Neural cell (in vitro differentiated cells): ENCODE measurements around the gene MPLKIP. TPM values are rescaled to one million over a fixed set of nuclear protein-coding genes. Genes with fewer than 3 reads are reported as not detected.
"Not testable (repeated sequence)": the region's sequence is repeated elsewhere in the genome, so short reads cannot be mapped to it uniquely, and the experiment has no call there.

Experiments used
- H2AFZ ChIP-seq: fragments of 200-600, 300-800 bp; sonication (generic), shearing (Covaris generic); 2 replicates; pipeline ENCODE4 v1.6.0; 2014; ENCODE audit warnings: low read depth, mild to moderate bottlenecking, antibody characterized with exemption, low read length, moderate library complexity
- H3F3A ChIP-seq: fragments of 200-600 bp; shearing (Covaris generic); 2 replicates; pipeline ENCODE4 v1.6.1; 2016; ENCODE audit warnings: mild to moderate bottlenecking, moderate library complexity, mixed read lengths, antibody characterized with exemption, low read length; ENCODE audit not compliant: insufficient read depth, poor library complexity, severe bottlenecking
- H3K27ac ChIP-seq: fragments of 200-600, 300-800 bp; sonication (generic), shearing (Covaris generic); 2 replicates; pipeline ENCODE4 v1.5.1; 2014; ENCODE audit warnings: mild to moderate bottlenecking, low read length, moderate library complexity
- H3K27me3 ChIP-seq: fragments of 300-800, 200-600 bp; sonication (generic), shearing (Covaris generic); 2 replicates; pipeline ENCODE4 v1.6.0; 2014; ENCODE audit warnings: mild to moderate bottlenecking, low read depth, low read length, moderate library complexity; ENCODE audit not compliant: insufficient read depth
- H3K36me3 ChIP-seq: fragments of 300-800, 200-600 bp; sonication (generic), shearing (Covaris generic); 2 replicates; pipeline ENCODE4 v1.5.1; 2014; ENCODE audit warnings: mild to moderate bottlenecking, antibody characterized with exemption, low read length, moderate library complexity; ENCODE audit not compliant: insufficient read depth
- H3K4me2 ChIP-seq: fragments of 300-800, 200-600 bp; sonication (generic), shearing (Covaris generic); 2 replicates; pipeline ENCODE4 v1.6.0; 2014; ENCODE audit warnings: mild to moderate bottlenecking, low read length
- H3K4me3 ChIP-seq: fragments of 300-800, 200-600 bp; sonication (generic), shearing (Covaris generic); 2 replicates; pipeline ENCODE4 v1.5.1; 2014; ENCODE audit warnings: mild to moderate bottlenecking, low read length, moderate library complexity
- H3K79me2 ChIP-seq: fragments of 200-600 bp; shearing (Covaris generic); replicated peaks from 2 replicates; pipeline ENCODE4 v1.6.0; 2014; ENCODE audit warnings: mild to moderate bottlenecking, low read length, moderate library complexity; ENCODE audit not compliant: insufficient read depth
- H3K9ac ChIP-seq: fragments of 300-800, 200-600 bp; sonication (generic), shearing (Covaris generic); 2 replicates; pipeline ENCODE4 v1.6.1; 2016; ENCODE audit warnings: mild to moderate bottlenecking, low read length, mixed read lengths
- H3K9me2 ChIP-seq: fragments of 200-600 bp; shearing (Covaris generic); 2 replicates; pipeline ENCODE4 v1.6.1; 2016; ENCODE audit warnings: mild to moderate bottlenecking, low read length, mixed read lengths; ENCODE audit not compliant: insufficient read depth
- H3K9me3 ChIP-seq: fragments of 200-600, 300-800 bp; sonication (generic), shearing (Covaris generic); 2 replicates; pipeline ENCODE4 v1.6.1; 2016; ENCODE audit warnings: mild to moderate bottlenecking, mixed run types, low read length, moderate library complexity, mixed read lengths
- H4K20me1 ChIP-seq: fragments of 200-600 bp; shearing (Covaris generic); 2 replicates; pipeline ENCODE4 v1.6.1; 2016; ENCODE audit warnings: mild to moderate bottlenecking, mixed run types; ENCODE audit not compliant: insufficient read depth
- EP300 ChIP-seq: fragments of 450-650 bp; conservative IDR thresholded peaks from 2 replicates; pipeline ENCODE4 v1.6.1; 2014; ENCODE audit warnings: antibody characterized with exemption, mild to moderate bottlenecking, moderate library complexity; ENCODE audit not compliant: poor library complexity, severe bottlenecking
- MXI1 ChIP-seq: fragments of 450-650 bp; conservative IDR thresholded peaks from 2 replicates; pipeline ENCODE4 v1.6.1; 2014; ENCODE audit warnings: antibody characterized with exemption, mild to moderate bottlenecking; ENCODE audit not compliant: poor library complexity, severe bottlenecking
- POLR2AphosphoS5 ChIP-seq: IDR thresholded peaks from 2 replicates; pipeline ENCODE4 v1.6.1; 2012
- RAD21 ChIP-seq: fragments of 450-650 bp; conservative IDR thresholded peaks from 2 replicates; pipeline ENCODE4 v1.6.1; 2014; ENCODE audit warnings: antibody characterized with exemption, mild to moderate bottlenecking, moderate library complexity
- TAF1 ChIP-seq: IDR thresholded peaks from 2 replicates; pipeline ENCODE4 v1.6.1; 2012; ENCODE audit warnings: low read depth
- polyA plus RNA-seq: library from polyadenylated mRNA; depleted of rRNA; stranded (reverse); fragments of >200 nt; gene quantifications from 2 replicates; pipeline ENCODE4 v1.2.3, GENCODE V29; 2014
- TF ChIP-seq, protein P1 (sequence below): IDR thresholded peaks from 2 replicates; pipeline ENCODE4 v1.6.1; 2012; ENCODE audit warnings: borderline replicate concordance
- TF ChIP-seq, protein P2 (sequence below): fragments of 450-650 bp; IDR thresholded peaks from 2 replicates; pipeline ENCODE4 v1.5.1; 2014; ENCODE audit warnings: antibody characterized with exemption, mild to moderate bottlenecking, moderate library complexity; ENCODE audit not compliant: poor library complexity, severe bottlenecking

MPLKIP gene
- polyA plus RNA-seq, 1 donor from 2014 or later: 54.6 TPM

DNA sequence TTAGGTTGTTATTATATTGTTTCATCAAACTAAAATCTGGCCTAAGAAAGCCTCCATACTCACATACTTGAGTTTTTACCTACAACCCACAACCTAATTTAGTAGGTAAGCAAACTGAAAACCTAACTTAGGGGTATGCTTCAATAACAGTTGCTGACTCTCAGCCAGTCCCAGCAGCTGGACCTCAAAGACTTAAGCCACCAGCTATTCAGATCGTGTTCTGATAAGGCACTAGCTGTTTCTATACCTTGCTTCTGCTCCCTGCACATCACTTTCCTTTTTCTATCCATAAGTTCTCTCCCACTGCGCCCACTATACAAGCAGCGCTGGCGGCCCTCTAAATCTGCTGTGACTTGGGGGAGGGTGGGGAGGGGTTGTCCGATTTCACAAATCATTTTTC, 42.6 kb upstream of the MPLKIP start:
- H3K9me3 ChIP-seq: no peaks in the 10 kb centered on the region

DNA sequence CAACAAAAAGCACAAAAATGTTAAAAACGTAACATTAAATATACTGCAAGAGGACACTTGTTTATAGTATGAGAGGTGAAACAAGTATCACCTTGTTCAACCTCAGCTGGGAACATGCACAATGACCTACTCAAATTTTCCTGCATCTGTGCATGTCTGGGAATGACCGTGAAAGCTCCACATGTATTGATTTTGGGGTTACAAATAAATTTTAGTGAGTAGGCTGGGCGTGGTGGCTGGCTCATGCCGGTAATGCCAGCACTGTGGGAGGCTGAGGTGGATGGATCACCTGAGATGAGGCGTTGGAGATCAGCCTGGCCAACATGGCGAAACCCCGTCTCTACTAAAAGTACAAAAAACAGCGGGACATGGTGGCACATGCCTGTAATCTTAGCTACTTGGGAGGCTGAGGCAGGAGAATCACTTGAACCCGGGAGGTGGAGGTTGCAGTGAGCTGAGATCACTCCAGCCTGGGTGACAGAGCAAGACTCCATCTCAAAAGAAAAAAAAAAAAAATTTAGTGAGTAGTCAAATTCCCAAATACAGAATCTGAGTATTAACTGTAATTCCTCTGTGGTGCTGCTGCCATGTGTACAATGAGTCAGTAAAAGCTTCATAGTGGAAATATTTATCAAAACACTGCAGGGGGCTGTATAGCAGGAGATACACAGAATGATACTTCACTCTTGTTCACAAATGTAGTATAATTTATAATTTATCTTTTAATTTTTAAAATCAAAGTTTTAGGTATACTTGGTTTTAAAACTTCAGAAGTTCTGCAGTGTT, 41.5 kb upstream of the MPLKIP start:
- Histone ChIP-seq H3K79me2 (no peaks in the 10 kb centered on the region), H3K9me2 (no peaks in the 10 kb centered on the region), H3K4me3 (no peak overlapping the region), H3K36me3 (no peaks in the 10 kb centered on the region), H3F3A (no peaks in the 10 kb centered on the region), H3K9ac (no peak overlapping the region), H3K9me3 (no peaks in the 10 kb centered on the region), H3K4me2 (no peak overlapping the region), H2AFZ (no peak overlapping the region), H3K27me3 (no peaks in the 10 kb centered on the region), H3K27ac (no peak overlapping the region), H4K20me1 (no peaks in the 10 kb centered on the region)
- no peak for TF ChIP-seq MXI1
- TF ChIP-seq, protein P1, sequence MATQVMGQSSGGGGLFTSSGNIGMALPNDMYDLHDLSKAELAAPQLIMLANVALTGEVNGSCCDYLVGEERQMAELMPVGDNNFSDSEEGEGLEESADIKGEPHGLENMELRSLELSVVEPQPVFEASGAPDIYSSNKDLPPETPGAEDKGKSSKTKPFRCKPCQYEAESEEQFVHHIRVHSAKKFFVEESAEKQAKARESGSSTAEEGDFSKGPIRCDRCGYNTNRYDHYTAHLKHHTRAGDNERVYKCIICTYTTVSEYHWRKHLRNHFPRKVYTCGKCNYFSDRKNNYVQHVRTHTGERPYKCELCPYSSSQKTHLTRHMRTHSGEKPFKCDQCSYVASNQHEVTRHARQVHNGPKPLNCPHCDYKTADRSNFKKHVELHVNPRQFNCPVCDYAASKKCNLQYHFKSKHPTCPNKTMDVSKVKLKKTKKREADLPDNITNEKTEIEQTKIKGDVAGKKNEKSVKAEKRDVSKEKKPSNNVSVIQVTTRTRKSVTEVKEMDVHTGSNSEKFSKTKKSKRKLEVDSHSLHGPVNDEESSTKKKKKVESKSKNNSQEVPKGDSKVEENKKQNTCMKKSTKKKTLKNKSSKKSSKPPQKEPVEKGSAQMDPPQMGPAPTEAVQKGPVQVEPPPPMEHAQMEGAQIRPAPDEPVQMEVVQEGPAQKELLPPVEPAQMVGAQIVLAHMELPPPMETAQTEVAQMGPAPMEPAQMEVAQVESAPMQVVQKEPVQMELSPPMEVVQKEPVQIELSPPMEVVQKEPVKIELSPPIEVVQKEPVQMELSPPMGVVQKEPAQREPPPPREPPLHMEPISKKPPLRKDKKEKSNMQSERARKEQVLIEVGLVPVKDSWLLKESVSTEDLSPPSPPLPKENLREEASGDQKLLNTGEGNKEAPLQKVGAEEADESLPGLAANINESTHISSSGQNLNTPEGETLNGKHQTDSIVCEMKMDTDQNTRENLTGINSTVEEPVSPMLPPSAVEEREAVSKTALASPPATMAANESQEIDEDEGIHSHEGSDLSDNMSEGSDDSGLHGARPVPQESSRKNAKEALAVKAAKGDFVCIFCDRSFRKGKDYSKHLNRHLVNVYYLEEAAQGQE: no peak
- TF ChIP-seq, protein P2, sequence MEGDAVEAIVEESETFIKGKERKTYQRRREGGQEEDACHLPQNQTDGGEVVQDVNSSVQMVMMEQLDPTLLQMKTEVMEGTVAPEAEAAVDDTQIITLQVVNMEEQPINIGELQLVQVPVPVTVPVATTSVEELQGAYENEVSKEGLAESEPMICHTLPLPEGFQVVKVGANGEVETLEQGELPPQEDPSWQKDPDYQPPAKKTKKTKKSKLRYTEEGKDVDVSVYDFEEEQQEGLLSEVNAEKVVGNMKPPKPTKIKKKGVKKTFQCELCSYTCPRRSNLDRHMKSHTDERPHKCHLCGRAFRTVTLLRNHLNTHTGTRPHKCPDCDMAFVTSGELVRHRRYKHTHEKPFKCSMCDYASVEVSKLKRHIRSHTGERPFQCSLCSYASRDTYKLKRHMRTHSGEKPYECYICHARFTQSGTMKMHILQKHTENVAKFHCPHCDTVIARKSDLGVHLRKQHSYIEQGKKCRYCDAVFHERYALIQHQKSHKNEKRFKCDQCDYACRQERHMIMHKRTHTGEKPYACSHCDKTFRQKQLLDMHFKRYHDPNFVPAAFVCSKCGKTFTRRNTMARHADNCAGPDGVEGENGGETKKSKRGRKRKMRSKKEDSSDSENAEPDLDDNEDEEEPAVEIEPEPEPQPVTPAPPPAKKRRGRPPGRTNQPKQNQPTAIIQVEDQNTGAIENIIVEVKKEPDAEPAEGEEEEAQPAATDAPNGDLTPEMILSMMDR: no peak
- no peak for TF ChIP-seq POLR2AphosphoS5
- no peak for TF ChIP-seq TAF1
- TF ChIP-seq EP300: no peak
- TF ChIP-seq RAD21: no peak

More for the DNA sequence above, 42.6 kb upstream of the MPLKIP start:
- Histone ChIP-seq H3K27ac (no peak overlapping the region), H4K20me1 (no peaks in the 10 kb centered on the region), H3K79me2 (no peaks in the 10 kb centered on the region), H2AFZ (no peak overlapping the region), H3K36me3 (no peaks in the 10 kb centered on the region), H3F3A (no peaks in the 10 kb centered on the region), H3K4me2 (no peak overlapping the region), H3K9ac (no peak overlapping the region), H3K27me3 (no peaks in the 10 kb centered on the region), H3K4me3 (no peak overlapping the region), H3K9me2 (no peaks in the 10 kb centered on the region)
- TF ChIP-seq EP300 (no peak), RAD21 (no peak), TAF1 (no peak)

DNA sequence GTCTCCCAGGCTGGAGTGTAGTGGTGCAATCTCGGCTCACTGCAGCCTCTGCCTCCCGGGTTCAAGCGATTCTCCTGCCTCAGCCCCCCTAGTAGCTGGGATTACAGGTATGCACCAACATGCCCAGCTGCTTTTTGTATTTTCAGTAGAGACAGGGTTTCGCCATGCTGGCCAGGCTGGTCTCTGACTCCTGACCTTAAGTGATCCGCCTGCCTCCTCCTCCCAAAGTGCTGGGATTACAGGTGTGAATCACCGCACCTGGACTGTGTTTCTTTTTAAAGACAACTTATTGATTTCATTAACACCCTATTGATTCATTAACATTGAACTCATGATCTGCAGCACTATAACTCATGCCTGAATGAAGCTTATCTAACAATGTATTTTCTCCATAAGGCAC, 40.8 kb upstream of the MPLKIP start:
- not testable (repeated sequence) for H3K9ac ChIP-seq, H3K79me2 ChIP-seq, H3K36me3 ChIP-seq, H3K27me3 ChIP-seq, H3K27ac ChIP-seq, H3K4me3 ChIP-seq, H3K9me2 ChIP-seq, H3K9me3 ChIP-seq, H3F3A ChIP-seq, H2AFZ ChIP-seq, H3K4me2 ChIP-seq, H4K20me1 ChIP-seq

GRCh38 chr7:40173121-40173520, 38.7 kb upstream of the MPLKIP start:
- H3K79me2 ChIP-seq, H4K20me1 ChIP-seq, H3K36me3 ChIP-seq, H3K9me3 ChIP-seq, H3K4me2 ChIP-seq, H3K9me2 ChIP-seq, H3F3A ChIP-seq, H3K4me3 ChIP-seq, H3K27ac ChIP-seq, H2AFZ ChIP-seq, H3K9ac ChIP-seq, H3K27me3 ChIP-seq: not testable (repeated sequence)

DNA sequence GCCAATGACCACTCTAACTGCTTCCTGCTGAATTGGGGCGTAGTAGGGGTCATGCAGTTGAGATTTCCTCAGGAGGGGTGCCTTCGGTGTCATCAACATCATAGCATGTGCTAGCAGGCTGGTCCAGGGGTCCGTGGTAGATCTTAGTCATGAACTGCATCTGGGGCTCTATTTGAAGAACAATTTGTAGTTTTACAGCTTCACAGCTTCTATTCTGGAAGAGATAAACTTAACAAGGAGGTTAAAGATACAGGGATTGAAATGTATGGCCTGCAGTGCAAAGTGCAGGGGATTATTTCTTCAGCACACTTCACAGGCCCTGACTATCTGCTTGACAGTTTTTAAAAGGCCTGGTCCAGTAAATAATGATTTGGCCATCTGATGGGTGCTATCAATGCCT, 33.8 kb upstream of the MPLKIP start:
- H3K9ac ChIP-seq, H2AFZ ChIP-seq, H3K9me2 ChIP-seq, H3K36me3 ChIP-seq, H3K4me2 ChIP-seq, H3K79me2 ChIP-seq, H3F3A ChIP-seq, H3K9me3 ChIP-seq, H3K4me3 ChIP-seq, H3K27me3 ChIP-seq, H3K27ac ChIP-seq, H4K20me1 ChIP-seq: not testable (repeated sequence)
